Lower leg skin (tissue), 4 donors: ENCODE data around the gene SPRED3. TPM values are rescaled to one million over a fixed set of nuclear protein-coding genes. Genes with fewer than 3 reads are reported as not detected.

ENCODE experiments used
- DNase-seq, 2 donors: peaks; one replicate each; pipeline ENCODE4 v3.0.0-alpha.2; 2019; ENCODE audit warnings: low spot score in 2 of 2
- H3K4me3 ChIP-seq: fragments of 200-600 bp; sonication (generic); 2 replicates; pipeline ENCODE4 v1.5.1; 2017; ENCODE audit warnings: mild to moderate bottlenecking, low read depth; ENCODE audit not compliant: poor library complexity, severe bottlenecking
- POLR2A ChIP-seq, 2 donors: fragments of 450-650 bp; IDR thresholded peaks; one replicate each; pipeline ENCODE4 v1.6.1; 2016 to 2017; ENCODE audit warnings: antibody characterized with exemption in 2 of 2, mild to moderate bottlenecking in 1 of 2, moderate library complexity in 1 of 2
- WGBS, 2 donors: methylation state at CpG; one replicate each; pipeline ENCODE4 v1.1.5; 2018; 5-methylcytosine and 5-hydroxymethylcytosine counted together
- intact Hi-C: fragments of 100-400 bp; cut with DNase I; formaldehyde crosslinking; loops from one replicate; pipeline ENCODE4 v1.15.0; 2023; ENCODE audit warnings: low total_unique reads
- total RNA-seq, 4 donors: library from RNA; depleted of rRNA; stranded (reverse); fragments of >200 nt; gene quantifications; one replicate each; pipeline ENCODE4 v1.1.0, GENCODE V29; 2016
- TF ChIP-seq, protein P1 (sequence below), 3 donors: fragments of 450-650 bp; IDR thresholded peaks; one replicate each; pipeline ENCODE4 v1.5.1; 2016; ENCODE audit warnings: antibody characterized with exemption in 3 of 3, mild to moderate bottlenecking in 3 of 3, moderate library complexity in 2 of 3

The SPRED3 gene
- total RNA-seq, 4 donors from 2014 or later: 0.34 to 1.9 (median 1.1) TPM

DNA sequence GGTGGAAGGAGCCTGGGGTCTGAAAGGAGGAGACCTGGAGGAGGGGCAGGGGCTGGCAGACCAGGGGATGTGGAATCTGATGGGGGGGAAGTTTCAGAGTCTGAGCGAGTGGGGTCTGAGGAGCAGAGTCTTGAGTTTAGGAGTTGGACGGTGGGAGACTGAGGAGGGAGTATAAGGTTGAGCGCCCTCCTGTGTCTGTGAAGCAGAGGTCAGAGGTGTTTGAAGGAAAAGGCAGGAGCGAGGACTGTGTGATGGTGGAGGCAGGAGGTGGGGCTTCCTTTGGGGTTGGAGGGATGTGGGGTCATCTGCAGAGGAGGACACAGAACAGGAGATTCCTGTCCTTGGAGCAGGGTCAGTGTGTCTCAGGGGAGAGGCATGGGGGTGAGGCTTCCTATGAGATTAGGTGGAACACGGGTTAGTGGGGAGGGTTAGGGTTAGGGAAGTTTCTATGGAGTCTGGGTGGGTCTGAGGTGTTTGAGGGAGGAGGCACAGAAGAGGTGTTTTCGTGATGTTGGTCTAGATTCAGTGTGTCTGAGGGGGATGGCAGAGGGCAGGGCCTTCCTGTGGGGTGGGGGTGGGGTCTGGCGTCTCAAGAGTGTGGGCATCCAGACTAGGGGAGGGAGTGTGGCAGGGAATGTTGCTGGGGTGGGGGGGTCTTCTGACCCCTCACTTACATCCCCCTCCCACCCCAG lies 53.3 kb downstream of the SPRED3 start:
- no peak for DNase-seq
- WGBS, 2 donors: 50 to 53% methylated on average over 7 of the region's 7 CpGs
- H3K4me3 ChIP-seq: no peak overlapping the region
- TF ChIP-seq, protein P1, sequence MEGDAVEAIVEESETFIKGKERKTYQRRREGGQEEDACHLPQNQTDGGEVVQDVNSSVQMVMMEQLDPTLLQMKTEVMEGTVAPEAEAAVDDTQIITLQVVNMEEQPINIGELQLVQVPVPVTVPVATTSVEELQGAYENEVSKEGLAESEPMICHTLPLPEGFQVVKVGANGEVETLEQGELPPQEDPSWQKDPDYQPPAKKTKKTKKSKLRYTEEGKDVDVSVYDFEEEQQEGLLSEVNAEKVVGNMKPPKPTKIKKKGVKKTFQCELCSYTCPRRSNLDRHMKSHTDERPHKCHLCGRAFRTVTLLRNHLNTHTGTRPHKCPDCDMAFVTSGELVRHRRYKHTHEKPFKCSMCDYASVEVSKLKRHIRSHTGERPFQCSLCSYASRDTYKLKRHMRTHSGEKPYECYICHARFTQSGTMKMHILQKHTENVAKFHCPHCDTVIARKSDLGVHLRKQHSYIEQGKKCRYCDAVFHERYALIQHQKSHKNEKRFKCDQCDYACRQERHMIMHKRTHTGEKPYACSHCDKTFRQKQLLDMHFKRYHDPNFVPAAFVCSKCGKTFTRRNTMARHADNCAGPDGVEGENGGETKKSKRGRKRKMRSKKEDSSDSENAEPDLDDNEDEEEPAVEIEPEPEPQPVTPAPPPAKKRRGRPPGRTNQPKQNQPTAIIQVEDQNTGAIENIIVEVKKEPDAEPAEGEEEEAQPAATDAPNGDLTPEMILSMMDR (IDR thresholded peaks at IDR 0.05): no peak
- intact Hi-C loops: no loop called here

DNA sequence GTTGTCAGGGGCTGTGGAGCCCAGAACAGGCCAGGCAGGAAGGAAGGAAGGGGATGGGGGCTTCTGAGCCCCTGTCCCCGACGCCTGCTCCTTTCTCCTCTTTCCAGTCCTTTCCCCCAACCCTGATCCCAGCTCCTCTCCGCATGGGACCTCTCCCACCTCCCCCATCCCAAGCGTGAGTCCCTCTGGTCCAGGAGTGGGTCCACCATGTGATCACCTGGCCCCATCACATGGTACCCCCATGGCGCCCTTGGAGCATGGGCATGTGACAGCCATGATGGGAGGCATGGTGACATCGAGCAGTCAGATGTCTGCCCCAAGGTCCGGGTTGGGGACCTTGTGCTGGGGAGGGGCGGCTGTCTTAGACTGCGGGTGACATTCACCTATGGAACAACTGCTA lies 54.2 kb downstream of the SPRED3 start:
- 81 to 85% methylated on average over 9 of the region's 9 CpGs for WGBS, 2 donors
- no peak overlapping the region for H3K4me3 ChIP-seq
- TF ChIP-seq POLR2A (IDR thresholded peaks at IDR 0.05): no peak
- TF ChIP-seq, protein P1 (IDR thresholded peaks at IDR 0.05): no peak
- no peak for DNase-seq
- intact Hi-C loops: no loop called here

DNA sequence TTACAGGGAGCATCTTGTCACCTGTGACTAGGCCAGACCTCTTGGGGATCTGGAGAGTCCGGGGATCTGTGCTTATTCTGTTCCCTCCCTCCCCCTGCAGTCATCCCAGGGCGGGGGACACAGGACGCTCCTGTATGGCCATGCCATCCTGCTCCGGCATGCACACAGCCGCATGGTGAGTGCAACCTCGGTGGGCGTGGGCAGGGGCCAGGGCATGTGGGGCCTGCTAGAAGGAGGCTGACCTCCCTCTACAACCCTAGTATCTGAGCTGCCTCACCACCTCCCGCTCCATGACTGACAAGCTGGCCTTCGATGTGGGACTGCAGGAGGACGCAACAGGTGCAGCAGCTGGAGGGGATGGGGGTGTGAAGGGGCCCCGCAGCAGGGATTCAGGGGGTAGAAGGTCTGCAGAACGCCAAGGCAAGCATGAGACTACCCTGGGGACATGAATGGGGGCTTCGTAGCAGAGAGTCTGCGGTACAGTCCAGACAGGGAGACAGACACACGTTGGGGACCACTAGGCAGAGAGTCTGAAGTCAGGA lies 55.0 kb downstream of the SPRED3 start:
- DNase-seq: no peak
- no peak overlapping the region for H3K4me3 ChIP-seq
- intact Hi-C loops: no loop called here
- WGBS, 2 donors: 74 to 83% methylated on average over 15 of the region's 15 CpGs
- TF ChIP-seq POLR2A (IDR thresholded peaks at IDR 0.05): no peak
- TF ChIP-seq, protein P1 (IDR thresholded peaks at IDR 0.05): no peak

DNA sequence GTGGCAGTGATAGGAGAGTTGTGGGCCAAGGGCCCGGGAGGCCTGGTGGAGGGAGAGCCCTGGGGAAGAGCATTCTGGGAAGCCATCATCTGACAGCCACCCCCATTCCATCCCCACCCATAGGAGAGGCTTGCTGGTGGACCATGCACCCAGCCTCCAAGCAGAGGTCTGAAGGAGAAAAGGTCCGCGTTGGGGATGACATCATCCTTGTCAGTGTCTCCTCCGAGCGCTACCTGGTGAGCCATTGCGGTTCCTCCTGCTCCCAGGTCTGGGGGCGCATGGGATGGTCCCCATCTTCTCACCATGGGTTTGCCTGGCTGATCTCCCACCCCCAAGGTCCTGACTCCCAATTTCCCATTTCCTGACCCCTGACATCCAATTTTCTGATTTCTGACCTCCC lies 55.5 kb downstream of the SPRED3 start:
- 87 to 89% methylated on average over 7 of the region's 7 CpGs for WGBS, 2 donors
- no peak for DNase-seq
- intact Hi-C loops: no loop called here
- TF ChIP-seq POLR2A (IDR thresholded peaks at IDR 0.05): no peak
- TF ChIP-seq, protein P1 (IDR thresholded peaks at IDR 0.05): no peak
- no peak overlapping the region for H3K4me3 ChIP-seq

DNA sequence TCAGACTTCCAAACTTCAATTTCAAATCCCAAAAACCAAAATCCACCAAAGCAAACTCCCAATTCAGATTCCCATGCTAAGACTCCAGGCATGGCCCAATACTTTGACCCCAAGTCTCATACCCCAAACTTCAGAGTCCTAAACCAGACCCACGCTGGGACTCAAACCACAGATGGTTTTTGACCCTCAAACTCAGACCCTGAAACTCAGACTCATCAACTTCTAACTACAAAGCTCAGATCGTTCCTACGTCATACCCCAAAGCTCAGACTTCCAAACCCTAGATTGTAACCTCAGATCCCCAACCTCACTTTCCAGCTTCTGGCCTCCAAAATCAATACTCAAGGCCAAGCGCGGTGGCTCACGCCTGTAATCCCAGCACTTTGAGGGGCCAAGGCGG lies 56.9 kb downstream of the SPRED3 start:
- 90 to 96% methylated on average over 7 of the region's 7 CpGs for WGBS, 2 donors
- DNase-seq: no peak
- TF ChIP-seq POLR2A (IDR thresholded peaks at IDR 0.05): no peak
- TF ChIP-seq, protein P1 (IDR thresholded peaks at IDR 0.05): no peak
- no peak overlapping the region for H3K4me3 ChIP-seq
- intact Hi-C loops: no loop called here

DNA sequence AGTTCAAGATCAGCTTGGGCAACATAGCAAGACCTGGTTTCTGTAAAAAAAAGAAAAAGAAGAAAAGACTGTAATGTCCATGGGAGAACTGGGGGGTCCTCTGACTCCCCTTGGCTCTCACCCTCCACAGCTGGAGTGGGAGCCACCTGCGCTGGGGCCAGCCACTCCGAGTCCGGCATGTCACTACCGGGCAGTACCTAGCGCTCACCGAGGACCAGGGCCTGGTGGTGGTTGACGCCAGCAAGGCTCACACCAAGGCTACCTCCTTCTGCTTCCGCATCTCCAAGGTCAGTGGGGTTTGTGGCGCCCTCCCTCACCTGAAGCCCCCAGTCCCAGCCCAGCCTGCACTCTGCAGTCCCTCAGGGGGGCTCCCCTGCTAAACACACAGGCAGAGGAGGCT lies 59.7 kb downstream of the SPRED3 start:
- no peak for DNase-seq
- intact Hi-C loops: no loop called here
- no peak for TF ChIP-seq POLR2A (IDR thresholded peaks at IDR 0.05)
- TF ChIP-seq, protein P1 (IDR thresholded peaks at IDR 0.05): no peak
- 92 to 94% methylated on average over 5 to 9 of the region's 9 CpGs for WGBS, 2 donors
- H3K4me3 ChIP-seq: no peak overlapping the region
